K562 (cell line): ENCODE measurements around the gene ASCL3. TPM values are rescaled to one million over a fixed set of nuclear protein-coding genes. Genes with fewer than 3 reads are reported as not detected.

Experiments used
- ATAC-seq: fragments of 200-7000 bp; cut with Tn5 transposase; 3 replicates; pipeline ENCODE4 v1.9.1; 2020; ENCODE audit warnings: moderate library complexity
- BruUV-seq: library from RNA; stranded (reverse); fragments of 400-500 nt; replicated peaks from 2 replicates; lab custom pipeline; 2021; lab: Mats Ljungman, UMichigan
- CTCF ChIA-PET: fragments of 300-600 bp; formaldehyde crosslinking; extraction: SDS; loops from one replicate; lab custom pipeline; 2021; ENCODE audit warnings: low intra/inter-chr PET ratio; lab: Yijun Ruan, JAX
- POLR2A ChIA-PET: fragments of 300-600, 350-650 bp; sonication (Branson Sonifier 250); formaldehyde crosslinking; extraction: SDS; loops from one replicate; lab custom pipeline; 2021; ENCODE audit warnings: antibody characterized with exemption, inconsistent platforms; lab: Yijun Ruan, JAX
- DNase-seq, 4 experiments: peaks; one replicate each; pipeline versions ENCODE4 v3.0.0 to v3.0.0-alpha.2; 2011 to 2018; ENCODE audit warnings: low spot score in 3 of 4, mixed read lengths in 3 of 4; ENCODE audit errors: extremely low read depth in 1 of 4
- FAIRE-seq: peaks from 2 replicates; lab custom pipeline; 2011; peaks lifted over from hg19 to GRCh38; lab: Jason Lieb, UNC
- H2AFZ ChIP-seq: 2 replicates; pipeline ENCODE4 v1.6.0; 2011; ENCODE audit warnings: low read depth, low read length, control low read depth, inconsistent platforms
- H3K27ac ChIP-seq: fragments of 200-600 bp; 3 replicates; pipeline ENCODE4 v1.8.0; 2011; ENCODE audit warnings: low read depth, mild to moderate bottlenecking, control low read depth, inconsistent platforms, low read length, moderate library complexity, mixed read lengths; ENCODE audit errors: extremely low read depth
- H3K27me3 ChIP-seq, 2 experiments: fragments of 300-600 bp in 1 of 2; 2 replicates in 1 of 2; 3 replicates in 1 of 2; pipeline versions ENCODE4 v1.6.0 to v1.8.0; 2011; ENCODE audit warnings: inconsistent platforms in 2 of 2, low read length in 2 of 2, mild to moderate bottlenecking in 1 of 2, mixed read lengths in 1 of 2, moderate library complexity in 1 of 2; ENCODE audit not compliant: control insufficient read depth in 2 of 2, insufficient read depth in 2 of 2
- H3K36me3 ChIP-seq: fragments of 300-600 bp; 3 replicates; pipeline ENCODE4 v1.8.0; 2011; ENCODE audit warnings: mild to moderate bottlenecking, low read length, inconsistent platforms; ENCODE audit not compliant: control insufficient read depth, insufficient read depth
- H3K4me1 ChIP-seq, 2 experiments: fragments of 200-600 bp in 1 of 2; replicated peaks in 1 of 2; 2 replicates in 1 of 2; 3 replicates in 1 of 2; pipeline versions ENCODE4 v1.5.1 to v1.8.0; 2011; ENCODE audit warnings: inconsistent platforms in 2 of 2, low read length in 2 of 2, mild to moderate bottlenecking in 1 of 2, mixed read lengths in 1 of 2, moderate library complexity in 1 of 2; ENCODE audit not compliant: control insufficient read depth in 2 of 2, insufficient read depth in 2 of 2
- H3K4me2 ChIP-seq: 2 replicates; pipeline ENCODE4 v1.6.1; 2011; ENCODE audit warnings: low read length, control low read depth, inconsistent platforms, mixed read lengths; ENCODE audit not compliant: insufficient read depth
- H3K4me3 ChIP-seq: fragments of 200-600 bp; sonication (generic), shearing (Covaris generic); 2 replicates; pipeline ENCODE4 v1.5.1; 2016; ENCODE audit warnings: control low read depth, inconsistent platforms
- H3K79me2 ChIP-seq: fragments of 200-600 bp; 3 replicates; pipeline ENCODE4 v1.8.0; 2011; ENCODE audit warnings: low read length, inconsistent platforms; ENCODE audit not compliant: control insufficient read depth, insufficient read depth
- H3K9ac ChIP-seq, 2 experiments: 2 replicates each; pipeline versions ENCODE4 v1.6.0 to v1.6.1; 2011; ENCODE audit warnings: low read depth in 2 of 2, low read length in 2 of 2, control low read depth in 1 of 2, inconsistent platforms in 1 of 2, mild to moderate bottlenecking in 1 of 2, mixed read lengths in 1 of 2; ENCODE audit not compliant: insufficient read depth in 1 of 2
- H3K9me1 ChIP-seq: one replicate; pipeline ENCODE4 v1.6.0; 2011; ENCODE audit warnings: inconsistent platforms, mild to moderate bottlenecking, low read length, moderate library complexity; ENCODE audit not compliant: control insufficient read depth, insufficient read depth
- H3K9me3 ChIP-seq: replicated peaks from 2 replicates; pipeline ENCODE4 v1.5.1; 2011; ENCODE audit warnings: low read depth, low read length, inconsistent platforms; ENCODE audit not compliant: control insufficient read depth, insufficient read depth
- H4K20me1 ChIP-seq: replicated peaks from 2 replicates; pipeline ENCODE4 v1.6.1; 2011; ENCODE audit warnings: low read length, inconsistent platforms, mixed read lengths; ENCODE audit not compliant: control insufficient read depth, insufficient read depth
- BCOR ChIP-seq: fragments of 450-650 bp; IDR thresholded peaks from 2 replicates; pipeline ENCODE4 v1.6.1; 2016
- FOXM1 ChIP-seq, 2 experiments: fragments of 450-650 bp in 1 of 2; sonication (generic) in 1 of 2; formaldehyde crosslinking in 1 of 2; IDR thresholded peaks; 2 replicates each; pipeline versions ENCODE4 v1.6.1 to v1.9.0; 2017 to 2022; ENCODE audit warnings: low read depth in 2 of 2, mild to moderate bottlenecking in 2 of 2, missing genetic modification reagents in 1 of 2, moderate library complexity in 1 of 2
- KLF16 ChIP-seq: IDR thresholded peaks from 2 replicates; pipeline ENCODE4 v1.6.1; 2016; ENCODE audit warnings: antibody characterized with exemption
- PHTF2 ChIP-seq: fragments of 250-450 bp; sonication (Bioruptor Pico); IDR thresholded peaks from 2 replicates; pipeline ENCODE4 v1.5.0; 2021; ENCODE audit warnings: mild to moderate bottlenecking
- POLR2H ChIP-seq: IDR thresholded peaks from 2 replicates; pipeline ENCODE4 v1.6.1; 2016; ENCODE audit warnings: missing genetic modification characterization, low read depth, mild to moderate bottlenecking, control low read depth, missing compliant biosample characterization, moderate library complexity
- RFX1 ChIP-seq: fragments of 450-650 bp; IDR thresholded peaks from 2 replicates; pipeline ENCODE4 v1.6.1; 2016; ENCODE audit warnings: mild to moderate bottlenecking, moderate library complexity
- SNRNP70 ChIP-seq: fragments of 200-400 bp; formaldehyde crosslinking; optimal IDR thresholded peaks from 2 replicates; pipeline ENCODE3; 2017; ENCODE audit warnings: low read depth, low read length
- WGBS: fragments of 100-300 bp; shearing (Covaris generic); methylation state at CpG from one replicate; pipeline ENCODE4 v1.1.6; 2016; ENCODE audit warnings: low coverage, mixed read lengths; ENCODE audit not compliant: insufficient coverage; ENCODE audit errors: missing lambda C conversion rate; 5-methylcytosine and 5-hydroxymethylcytosine counted together
- in situ Hi-C: fragments of 300-500 bp; cut with MboI; formaldehyde crosslinking; loops from 4 replicates; pipeline ENCODE4 v1.15.0; 2018; ENCODE audit warnings: inconsistent platforms, mixed read lengths
- intact Hi-C: fragments of 100-400 bp; cut with micrococcal nuclease; formaldehyde crosslinking; loops from 2 replicates; pipeline ENCODE4 v1.14.2; 2022
- polyA plus RNA-seq, 8 experiments: library from polyadenylated mRNA; depleted of rRNA in 4 of 8; stranded (reverse) in 5 of 8; unstranded in 3 of 8; fragments of >200 nt; fragmentation: Nextera tagmentation in 2 of 8; fragmentation: Illumina TruSeq in 1 of 8; extraction: Ambion mirVana in 2 of 8; extraction: Trizol in 1 of 8; gene quantifications; 2 replicates each; pipeline versions ENCODE4 v1.2.1 to v1.2.3, GENCODE V29; 2011 to 2014; ENCODE audit warnings: inconsistent platforms in 1 of 8, missing spikeins in 1 of 8
- total RNA-seq, 7 experiments: library from RNA; depleted of rRNA in 6 of 7; stranded (reverse); fragments of >200 nt in 6 of 7; fragmentation: Illumina TruSeq in 2 of 7; extraction: Trizol in 2 of 7; gene quantifications; 2 replicates each; pipeline versions ENCODE4 v1.2.1 to v1.2.3, GENCODE V29; 2011 to 2021; ENCODE audit warnings: low replicate concordance in 1 of 7

ASCL3 gene
- total and polyA plus RNA-seq, 9 of the 15 experiments (the other 6 are each of a cell fraction or from before 2014, with no cell fraction given), result not detected

- FAIRE-seq (no peak), ATAC-seq (peak; percentile 50), DNase-seq (peak in 1 of 4 experiments; percentile 27)
- Histone ChIP-seq H3K79me2 (no peaks in the 10 kb centered on the region), H3K4me2 (no peak within 1 kb of the TSS), H3K36me3 (no peaks in the 10 kb centered on the region), H3K27me3 (no peaks in the 10 kb centered on the region; a peak in 1 of 5 replicates), H3K9ac (peak within 1 kb of the TSS in 1 of 2 experiments; percentile 73; a peak in 2 of 4 replicates), H3K4me3 (no peak within 1 kb of the TSS), H3K4me1 (peaks cover 6 to 11% of the 10 kb centered on the region in 2 experiments; a peak in 4 of 5 replicates), H3K9me1 (peaks cover 2% of the 10 kb centered on the region), H3K9me3 (no peaks in the 10 kb centered on the region), H2AFZ (peak within 1 kb of the TSS; percentile 52; the same call in 1 of the 2 replicates), H4K20me1 (no peaks in the 10 kb centered on the region), H3K27ac (no peak within 1 kb of the TSS)
- intact Hi-C loops, result no loop called here
- 27% methylated on average over 11 of the region's 12 CpGs for WGBS
- ChIA-PET CTCF (no interaction called here), POLR2A (interaction anchor here (0.5 to 1.8 kb wide), 3 partner anchors 8 to 472 kb away, joined by 3 to 4 read pairs (median 4); no protein-coding TSS in a partner anchor)
- in situ Hi-C loops, result no loop called here
- TF ChIP-seq BCOR, result no peak
- peak; percentile 56 for TF ChIP-seq RFX1
- BruUV-seq, result no TSS peak
These were observed 10.1 kb downstream of the ASCL3 start, which contains the start of gene C11orf16 for GRCh38 chr11:8932564-8933180. Gene C11orf16, minus strand, starts transcription at chr11:8932947. Its CDS starts 639 bp downstream, at chr11:8932308.

DNA sequence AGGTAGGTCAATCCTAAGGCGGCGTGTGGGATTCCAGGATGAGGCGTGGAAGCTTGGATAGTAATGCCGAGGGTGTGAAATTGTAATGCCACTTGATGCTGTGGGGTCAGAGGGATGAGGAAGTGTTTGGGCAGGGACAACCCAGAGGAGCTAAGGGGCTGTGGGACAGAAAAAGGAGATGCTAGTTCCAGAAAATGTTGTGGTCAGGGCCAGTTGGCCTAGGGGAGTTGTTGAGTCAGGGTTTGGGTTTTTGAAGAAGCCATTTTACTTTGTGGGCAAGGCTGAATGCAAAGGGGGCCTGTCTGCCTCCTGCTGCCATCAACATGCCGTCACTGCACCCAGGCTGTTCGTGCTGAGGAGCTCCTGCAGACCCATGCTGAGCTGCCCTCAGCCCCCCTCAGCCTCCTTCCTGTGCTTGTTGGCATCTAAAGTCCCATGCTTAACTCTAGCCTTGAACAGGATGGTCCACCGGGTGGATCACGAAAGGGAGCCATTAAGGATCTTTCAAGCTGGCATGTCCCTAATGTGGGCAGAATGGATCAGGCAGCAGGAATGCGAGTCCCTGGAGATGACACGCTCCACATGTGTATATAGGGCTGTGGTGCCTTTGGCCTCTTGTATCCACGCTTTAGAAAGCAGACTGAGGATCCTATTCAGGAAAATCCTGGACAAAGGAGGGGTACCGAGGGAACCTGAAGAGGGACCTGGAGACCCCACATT is 12.2 kb downstream of the ASCL3 start:
- FAIRE-seq, result no peak
- no peak overlapping the region for H2AFZ ChIP-seq
- TF ChIP-seq PHTF2 (no peak), FOXM1 (IDR thresholded peaks at IDR 0.05; ENCODE audit: low read depth) (no peak), FOXM1 (CRISPR knock-in tag; IDR thresholded peaks at IDR 0.05; ENCODE audit: low read depth) (no peak), KLF16 (no peak), POLR2H (tag) (no peak), SNRNP70 (no peak)

More for the DNA sequence above, 12.2 kb downstream of the ASCL3 start:
- intact Hi-C loops, result no loop called here
- Histone ChIP-seq H3K4me1 (peaks cover 6 to 10% of the 10 kb centered on the region in 2 experiments; a peak in 4 of 5 replicates), H3K36me3 (no peaks in the 10 kb centered on the region), H3K4me3 (no peak overlapping the region), H3K9ac (no peak overlapping the region), H3K4me2 (no peak overlapping the region), H3K27me3 (no peaks in the 10 kb centered on the region; a peak in 1 of 5 replicates), H3K9me1 (peaks cover 2% of the 10 kb centered on the region), H3K79me2 (no peaks in the 10 kb centered on the region), H4K20me1 (no peaks in the 10 kb centered on the region), H3K27ac (no peak overlapping the region), H3K9me3 (no peaks in the 10 kb centered on the region)
- 49% methylated on average over 9 of the region's 12 CpGs for WGBS
- POLR2A ChIA-PET, result interaction anchor here (0.6 to 1.8 kb wide), 3 partner anchors 11 to 601 kb away, joined by 3 to 4 read pairs (median 3); no protein-coding TSS in a partner anchor
- in situ Hi-C loops, result no loop called here
- CTCF ChIA-PET, result no interaction called here
- BruUV-seq, result no TSS peak
- DNase-seq (no peak), ATAC-seq (no peak)
